Gastroesophageal sphincter (tissue), 3 donors: Measurements from ENCODE around the gene FABP6.
"Not testable (repeated sequence)": the region's sequence is repeated elsewhere in the genome, so short reads cannot be mapped to it uniquely, and the experiment has no call there.

Experiments used
- CTCF ChIP-seq, 4 experiments: fragments of 200-600 bp in 2 of 4; fragments of 450-650 bp in 2 of 4; sonication (generic) in 1 of 4; IDR thresholded peaks; one replicate each; pipeline ENCODE4 v1.5.1; 2017 to 2019; ENCODE audit warnings: antibody characterized with exemption in 4 of 4, mild to moderate bottlenecking in 2 of 4, moderate library complexity in 2 of 4
- EP300 ChIP-seq: sonication (generic); formaldehyde crosslinking; IDR thresholded peaks from one replicate; pipeline ENCODE4 v1.6.1; 2017; ENCODE audit warnings: antibody characterized with exemption, mild to moderate bottlenecking
- POLR2A ChIP-seq, 2 donors: fragments of 450-650 bp; IDR thresholded peaks; one replicate each; pipeline ENCODE4 v1.6.1; 2017; ENCODE audit warnings: antibody characterized with exemption in 2 of 2, mild to moderate bottlenecking in 2 of 2, moderate library complexity in 1 of 2
- POLR2AphosphoS5 ChIP-seq: sonication (generic); formaldehyde crosslinking; IDR thresholded peaks from one replicate; pipeline ENCODE4 v1.6.1; 2017; ENCODE audit warnings: antibody characterized with exemption

GRCh38 chr5:160249570-160249969 is 20.3 kb downstream of the FABP6 start:
- TF ChIP-seq CTCF (IDR thresholded peaks at IDR 0.05); POLR2A (IDR thresholded peaks at IDR 0.05); EP300; POLR2AphosphoS5: not testable (repeated sequence)
